Activated naive CD8-positive, alpha-beta T cell treated with anti-CD3 and anti-CD28 coated beads, Interleukin-2, amount 10 ng/mL, durations not matched to agents 7 days and 5 days (primary cell): ENCODE measurements around the gene ZNF526. TPM values are rescaled to one million over a fixed set of nuclear protein-coding genes. Genes with fewer than 3 reads are reported as not detected.
A peak's percentile ranks its signal among the peaks of the same experiment; 100 is the strongest.

ENCODE experiments used
- ATAC-seq: fragments of 150-1000 bp; cut with Tn5 transposase; one replicate; pipeline ENCODE4 v1.10.0; 2021; ENCODE audit warnings: low read depth, moderate library complexity
- POLR2A ChIA-PET: fragments of 350-600 bp; sonication (Branson Sonifier 250); formaldehyde crosslinking; loops from one replicate; lab custom pipeline; 2021; ENCODE audit warnings: antibody characterized with exemption; lab: Charles Lee
- DNase-seq: peaks from one replicate; pipeline ENCODE4 v3.0.0; 2021
- H3K27ac Mint-ChIP-seq: one replicate; pipeline ENCODE4 v1.8.0; 2022; ENCODE audit warnings: mild to moderate bottlenecking, mixed read lengths
- H3K27me3 Mint-ChIP-seq: one replicate; pipeline ENCODE4 v1.8.0; 2022; ENCODE audit warnings: mild to moderate bottlenecking, moderate library complexity, mixed read lengths
- H3K36me3 Mint-ChIP-seq: one replicate; pipeline ENCODE4 v1.8.0; 2021; ENCODE audit warnings: mild to moderate bottlenecking, mixed read lengths
- H3K4me1 Mint-ChIP-seq: one replicate; pipeline ENCODE4 v1.8.0; 2021; ENCODE audit warnings: mixed read lengths
- H3K4me3 Mint-ChIP-seq: one replicate; pipeline ENCODE4 v1.8.0; 2022; ENCODE audit warnings: mild to moderate bottlenecking, moderate library complexity, mixed read lengths
- H3K9me3 Mint-ChIP-seq: one replicate; pipeline ENCODE4 v1.8.0; 2021; ENCODE audit warnings: mixed read lengths
- total RNA-seq, 2 experiments: library from RNA; stranded (reverse); gene quantifications; one replicate each; pipeline ENCODE4 v1.2.3, GENCODE V29; 2021

ZNF526 gene
- total RNA-seq, 2 experiments from 2014 or later = 19.6 to 20.6 TPM

- no peaks in the 10 kb centered on the region for H3K9me3 Mint-ChIP-seq
- peak overlapping the region; percentile 60 for H3K27ac Mint-ChIP-seq
- POLR2A ChIA-PET = interaction anchor here (0.7 to 6.9 kb wide), 3 partner anchors 22 to 194 kb away, joined by 3 to 63 read pairs (median 3); no protein-coding TSS in a partner anchor
- ATAC-seq (no peak), DNase-seq (no peak)
- peaks cover 3% of the 10 kb centered on the region for H3K36me3 Mint-ChIP-seq
- peaks cover 37% of the 10 kb centered on the region for H3K4me1 Mint-ChIP-seq
- no peaks in the 10 kb centered on the region for H3K27me3 Mint-ChIP-seq
- H3K4me3 Mint-ChIP-seq = no peak overlapping the region
Measured at GRCh38 chr19:42248270-42249148, 28.4 kb downstream of the ZNF526 start.

- Mint-ChIP-seq H3K4me3 (no peak overlapping the region), H3K36me3 (peaks cover 3% of the 10 kb centered on the region), H3K4me1 (peaks cover 36% of the 10 kb centered on the region), H3K9me3 (no peaks in the 10 kb centered on the region), H3K27ac (peak overlapping the region; percentile 60), H3K27me3 (no peaks in the 10 kb centered on the region)
- POLR2A ChIA-PET = interaction anchor here (2.0 to 2.8 kb wide), 2 partner anchors 15 to 30 kb away, joined by 6 to 10 read pairs; no protein-coding TSS in a partner anchor
- no peak for DNase-seq
- ATAC-seq = no peak
Measured at GRCh38 chr19:42249149-42249750, 29.1 kb downstream of the ZNF526 start.

- H3K4me3 Mint-ChIP-seq = no peak overlapping the region
- ATAC-seq = no peak
- POLR2A ChIA-PET = interaction anchor here (0.5 to 2.8 kb wide), 3 partner anchors 16 to 159 kb away, joined by 3 to 10 read pairs (median 6); no protein-coding TSS in a partner anchor
- peaks cover 35% of the 10 kb centered on the region for H3K4me1 Mint-ChIP-seq
- H3K27me3 Mint-ChIP-seq = no peaks in the 10 kb centered on the region
- DNase-seq = no peak
- H3K9me3 Mint-ChIP-seq = no peaks in the 10 kb centered on the region
- H3K27ac Mint-ChIP-seq = no peak overlapping the region
- H3K36me3 Mint-ChIP-seq = peaks cover 2% of the 10 kb centered on the region
Measured at GRCh38 chr19:42249769-42250168, 29.7 kb downstream of the ZNF526 start.

- peaks cover 31% of the 10 kb centered on the region for H3K4me1 Mint-ChIP-seq
- H3K9me3 Mint-ChIP-seq = no peaks in the 10 kb centered on the region
- no peaks in the 10 kb centered on the region for H3K27me3 Mint-ChIP-seq
- DNase-seq = no peak
- peak overlapping the region; percentile 62 for H3K4me3 Mint-ChIP-seq
- no peak for ATAC-seq
- H3K27ac Mint-ChIP-seq = peak overlapping the region; percentile 81
- POLR2A ChIA-PET = interaction anchor here (0.5 to 2.8 kb wide), 7 partner anchors 8 to 160 kb away, joined by 3 to 10 read pairs (median 6); partner anchors contain the start of gene GSK3A
- no peaks in the 10 kb centered on the region for H3K36me3 Mint-ChIP-seq
Measured at GRCh38 chr19:42250183-42250665, 30.1 kb downstream of the ZNF526 start.

- POLR2A ChIA-PET = interaction anchor here (1.0 to 2.8 kb wide), 8 partner anchors 7 to 51 kb away, joined by 3 to 10 read pairs (median 6); partner anchors contain the start of gene GSK3A
- peak overlapping the region; percentile 81 for H3K27ac Mint-ChIP-seq
Measured at GRCh38 chr19:42250666-42251531, 30.8 kb downstream of the ZNF526 start.

GRCh38 chr19:42251572-42252358, 31.7 kb downstream of the ZNF526 start:
- H3K9me3 Mint-ChIP-seq = no peaks in the 10 kb centered on the region
- no peak for DNase-seq
- H3K4me3 Mint-ChIP-seq = peak overlapping the region; percentile 91
- peak overlapping the region; percentile 81 for H3K27ac Mint-ChIP-seq
- POLR2A ChIA-PET = interaction anchor here (0.6 to 2.8 kb wide), 8 partner anchors 8 to 307 kb away, joined by 3 to 7 read pairs (median 4); partner anchors contain the start of gene GSK3A
- H3K4me1 Mint-ChIP-seq = peaks cover 32% of the 10 kb centered on the region
- no peak for ATAC-seq
- H3K36me3 Mint-ChIP-seq = no peaks in the 10 kb centered on the region
- H3K27me3 Mint-ChIP-seq = peaks cover 7% of the 10 kb centered on the region

More at GRCh38 chr19:42250666-42251531, 30.8 kb downstream of the ZNF526 start:
- ATAC-seq = no peak
- H3K9me3 Mint-ChIP-seq = no peaks in the 10 kb centered on the region
- H3K36me3 Mint-ChIP-seq = no peaks in the 10 kb centered on the region
- H3K4me1 Mint-ChIP-seq = peaks cover 29% of the 10 kb centered on the region
- H3K4me3 Mint-ChIP-seq = peak overlapping the region; percentile 62
- peak; percentile 52 for DNase-seq
- H3K27me3 Mint-ChIP-seq = peaks cover 1% of the 10 kb centered on the region

- POLR2A ChIA-PET = interaction anchor here (0.5 to 0.6 kb wide), 3 partner anchors 11 to 52 kb away, joined by 3 to 6 read pairs (median 4); no protein-coding TSS in a partner anchor
- Mint-ChIP-seq H3K9me3 (no peaks in the 10 kb centered on the region), H3K27ac (peak overlapping the region; percentile 91), H3K27me3 (peaks cover 8% of the 10 kb centered on the region), H3K4me1 (peaks cover 31% of the 10 kb centered on the region), H3K36me3 (no peaks in the 10 kb centered on the region), H3K4me3 (peak overlapping the region; percentile 91)
- DNase-seq (no peak), ATAC-seq (no peak)
Measured at GRCh38 chr19:42252365-42253244, 32.5 kb downstream of the ZNF526 start.

GRCh38 chr19:42253245-42254088, 33.4 kb downstream of the ZNF526 start:
- Mint-ChIP-seq H3K4me1 (peaks cover 31% of the 10 kb centered on the region), H3K4me3 (peak overlapping the region; percentile 91), H3K27ac (peak overlapping the region; percentile 91), H3K9me3 (no peaks in the 10 kb centered on the region), H3K27me3 (peaks cover 8% of the 10 kb centered on the region), H3K36me3 (no peaks in the 10 kb centered on the region)
- DNase-seq = peak; percentile 79
- POLR2A ChIA-PET = interaction anchor here (0.5 kb wide), 2 partner anchors 30 to 51 kb away, joined by 4 to 5 read pairs; no protein-coding TSS in a partner anchor
- peak; percentile 21 for ATAC-seq

GRCh38 chr19:42254089-42254849, 34.2 kb downstream of the ZNF526 start:
- Mint-ChIP-seq H3K27ac (peak overlapping the region; percentile 82), H3K4me3 (peak overlapping the region; percentile 79), H3K36me3 (no peaks in the 10 kb centered on the region), H3K27me3 (peaks cover 8% of the 10 kb centered on the region), H3K9me3 (no peaks in the 10 kb centered on the region), H3K4me1 (peaks cover 31% of the 10 kb centered on the region)
- ATAC-seq = peak; percentile 31
- POLR2A ChIA-PET = interaction anchor here (0.5 kb wide), 1 partner anchor 30 kb away, joined by 5 read pairs; no protein-coding TSS in a partner anchor
- peak; percentile 80 for DNase-seq
